Erythroblast (primary cell): ENCODE results near the gene EIF3K.
"Not testable (repeated sequence)": the region's sequence is repeated elsewhere in the genome, so short reads cannot be mapped to it uniquely, and the experiment has no call there.

Source experiments
- DNase-seq, 2 experiments: peaks; one replicate each; lab custom pipeline; 2025; lab: John Stamatoyannopoulos, UW
- GATA1 ChIP-seq: IDR thresholded peaks from 2 replicates; pipeline ENCODE4 v1.6.1; 2011; ENCODE audit warnings: low read depth, mild to moderate bottlenecking, control low read depth, low read length, moderate library complexity
- POLR2A ChIP-seq: IDR thresholded peaks from 2 replicates; pipeline ENCODE4 v1.6.1; 2011; ENCODE audit warnings: mild to moderate bottlenecking, low read length

The EIF3K gene, protein sequence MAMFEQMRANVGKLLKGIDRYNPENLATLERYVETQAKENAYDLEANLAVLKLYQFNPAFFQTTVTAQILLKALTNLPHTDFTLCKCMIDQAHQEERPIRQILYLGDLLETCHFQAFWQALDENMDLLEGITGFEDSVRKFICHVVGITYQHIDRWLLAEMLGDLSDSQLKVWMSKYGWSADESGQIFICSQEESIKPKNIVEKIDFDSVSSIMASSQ

DNA sequence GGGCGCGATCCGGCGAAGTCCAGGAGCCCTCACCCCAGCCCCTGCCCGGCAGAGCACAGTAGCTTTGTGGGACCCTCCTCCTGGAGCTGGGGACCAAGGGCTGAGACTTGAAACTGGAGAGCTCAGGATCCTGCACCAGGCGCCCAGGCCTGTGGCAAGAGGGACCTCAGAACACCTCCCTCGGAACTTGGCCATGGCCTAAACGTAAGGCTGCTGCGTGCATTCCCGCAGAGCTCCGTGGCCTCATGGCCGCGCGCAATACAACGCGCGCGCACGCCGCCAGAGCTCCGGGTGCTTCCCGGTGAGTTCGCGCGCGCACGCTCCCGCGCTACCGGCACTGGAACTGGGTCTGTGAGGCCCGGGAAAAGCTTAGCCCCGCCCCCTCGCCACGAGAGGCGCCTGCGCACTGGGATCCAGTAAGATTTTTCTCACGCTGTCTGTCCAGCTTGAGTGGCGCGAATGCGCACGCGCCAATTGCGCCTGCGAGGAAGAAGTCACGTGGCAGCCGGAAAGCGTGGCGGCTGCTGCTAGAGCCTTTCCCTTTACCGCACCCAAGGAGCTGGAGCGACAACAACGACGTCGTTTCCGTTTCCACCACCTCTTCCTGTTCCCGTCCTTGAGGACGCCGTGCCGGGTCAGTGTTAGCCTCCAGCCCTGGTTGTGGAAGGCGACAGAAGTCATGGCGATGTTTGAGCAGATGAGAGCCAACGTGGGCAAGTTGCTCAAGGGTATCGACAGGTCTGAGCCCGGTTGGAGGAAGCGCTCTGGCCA, at the start of gene EIF3K:
Gene EIF3K, plus strand, starts transcription at position 599 of the 771 bp plus-strand sequence. Its CDS starts 81 bp downstream, at position 680.
- peak; percentile 99 for DNase-seq
- TF ChIP-seq GATA1 (no peak), POLR2A (peak; percentile 91)

DNA sequence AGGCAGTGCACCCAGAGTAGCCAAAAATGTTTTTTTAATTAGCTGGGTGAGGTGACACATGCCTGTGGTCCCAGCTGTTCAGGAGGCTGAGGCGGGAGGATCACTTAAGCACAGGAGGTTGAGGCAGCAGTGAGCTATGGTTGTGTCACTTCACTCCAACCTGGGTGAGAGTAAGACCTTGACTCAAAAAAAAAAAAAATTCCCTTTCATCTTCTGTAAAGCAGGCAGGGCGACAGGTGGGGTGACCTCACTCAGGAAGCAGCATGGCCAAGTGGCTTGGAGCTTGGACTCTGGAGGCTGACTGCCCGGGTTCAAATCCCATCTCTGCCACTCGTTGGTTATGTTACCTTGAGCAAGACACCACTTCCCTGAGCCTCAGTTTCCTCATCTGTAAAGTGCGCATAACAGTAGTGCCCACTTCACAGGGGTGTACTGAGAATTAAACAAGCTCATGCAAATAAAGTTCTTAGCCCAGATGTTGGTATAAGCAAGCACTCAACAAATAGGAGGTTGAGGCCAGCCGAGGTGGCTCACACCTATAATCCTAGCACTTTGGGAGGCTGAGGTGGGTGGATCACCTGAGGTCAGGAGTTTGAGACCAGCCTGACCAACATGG, 49.5 kb upstream of the EIF3K start:
- no peak for DNase-seq
- TF ChIP-seq POLR2A: no peak
- no peak for TF ChIP-seq GATA1

DNA sequence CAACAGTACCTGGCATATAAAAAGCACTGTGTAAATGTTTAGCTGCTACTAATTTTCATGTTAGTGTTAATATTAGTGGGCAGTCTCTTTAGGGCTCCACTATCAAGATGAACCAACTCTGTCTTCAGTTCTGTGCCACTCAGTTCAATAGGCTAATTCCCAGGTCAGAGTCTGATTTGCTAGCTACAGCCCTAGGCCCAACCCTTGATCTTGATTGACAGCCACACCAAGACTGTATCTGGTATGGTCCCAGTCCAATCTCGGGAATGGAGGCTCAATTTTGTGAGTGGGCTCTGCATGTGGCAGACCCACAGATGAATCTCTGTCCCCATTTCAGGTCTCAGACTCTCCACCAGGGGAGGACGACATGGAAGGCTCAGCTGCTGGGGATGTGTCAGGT, 47.3 kb upstream of the EIF3K start:
- no peak for DNase-seq
- no peak for TF ChIP-seq GATA1
- no peak for TF ChIP-seq POLR2A

DNA sequence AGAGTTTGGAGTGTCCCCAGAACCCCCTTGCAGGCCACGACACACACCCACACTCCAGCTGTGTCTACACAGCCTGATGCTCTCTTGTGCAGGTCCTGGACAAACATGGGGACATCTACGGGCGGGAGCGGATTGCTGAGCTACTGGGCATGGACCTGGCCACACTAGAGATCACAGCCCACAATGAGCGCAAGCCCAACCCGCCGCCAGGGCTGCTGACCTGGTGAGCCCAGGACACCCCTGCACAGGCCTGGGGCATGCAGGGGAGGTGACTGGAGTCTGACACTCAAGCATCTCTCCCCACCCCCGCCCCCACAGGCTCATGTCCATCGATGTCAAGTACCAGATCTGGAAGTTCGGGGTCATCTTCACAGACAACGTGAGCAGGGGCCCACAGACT, 41.2 kb upstream of the EIF3K start:
- no peak for TF ChIP-seq GATA1
- TF ChIP-seq POLR2A: no peak

DNA sequence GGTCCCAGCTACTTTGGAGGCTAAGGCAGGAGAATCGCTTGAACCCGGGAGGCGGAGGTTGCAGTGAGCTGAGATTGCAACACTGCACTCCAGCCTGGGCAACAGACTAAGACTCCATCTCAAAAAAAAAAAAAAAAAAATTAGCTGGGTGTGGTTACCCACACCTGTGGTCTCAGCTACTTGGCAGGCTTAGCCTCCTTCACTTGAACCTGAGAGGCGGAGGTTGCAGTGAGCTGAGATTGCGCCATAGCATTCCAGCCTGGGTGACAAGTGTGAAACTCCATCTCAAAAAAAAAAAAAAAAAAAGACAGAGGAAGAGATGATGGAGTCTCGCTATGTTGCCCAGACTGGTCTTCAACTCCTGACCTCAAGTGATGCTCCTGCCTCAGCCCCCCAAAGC, 39.7 kb upstream of the EIF3K start:
- not testable (repeated sequence) for DNase-seq

More for the DNA sequence above, 41.2 kb upstream of the EIF3K start:
- DNase-seq: no peak

DNA sequence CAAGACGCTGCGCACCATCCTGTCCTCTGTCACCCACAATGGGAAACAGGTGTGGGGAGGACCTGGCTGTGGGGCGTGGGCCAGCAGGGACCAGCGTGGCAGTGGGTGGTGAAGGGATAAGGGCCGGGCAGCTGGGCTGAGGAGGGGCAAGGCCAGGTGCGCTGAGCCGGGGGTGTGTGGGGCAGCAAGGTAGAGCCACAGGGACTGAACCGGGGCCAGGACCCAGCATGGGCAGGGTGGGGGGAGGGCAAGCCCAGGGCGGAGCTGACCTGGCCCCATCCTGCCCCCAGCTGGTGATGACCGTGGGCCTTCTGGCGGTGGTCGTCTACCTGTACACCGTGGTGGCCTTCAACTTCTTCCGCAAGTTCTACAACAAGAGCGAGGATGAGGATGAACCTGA, 38.9 kb upstream of the EIF3K start:
- TF ChIP-seq GATA1: no peak
- TF ChIP-seq POLR2A: no peak
- no peak for DNase-seq

DNA sequence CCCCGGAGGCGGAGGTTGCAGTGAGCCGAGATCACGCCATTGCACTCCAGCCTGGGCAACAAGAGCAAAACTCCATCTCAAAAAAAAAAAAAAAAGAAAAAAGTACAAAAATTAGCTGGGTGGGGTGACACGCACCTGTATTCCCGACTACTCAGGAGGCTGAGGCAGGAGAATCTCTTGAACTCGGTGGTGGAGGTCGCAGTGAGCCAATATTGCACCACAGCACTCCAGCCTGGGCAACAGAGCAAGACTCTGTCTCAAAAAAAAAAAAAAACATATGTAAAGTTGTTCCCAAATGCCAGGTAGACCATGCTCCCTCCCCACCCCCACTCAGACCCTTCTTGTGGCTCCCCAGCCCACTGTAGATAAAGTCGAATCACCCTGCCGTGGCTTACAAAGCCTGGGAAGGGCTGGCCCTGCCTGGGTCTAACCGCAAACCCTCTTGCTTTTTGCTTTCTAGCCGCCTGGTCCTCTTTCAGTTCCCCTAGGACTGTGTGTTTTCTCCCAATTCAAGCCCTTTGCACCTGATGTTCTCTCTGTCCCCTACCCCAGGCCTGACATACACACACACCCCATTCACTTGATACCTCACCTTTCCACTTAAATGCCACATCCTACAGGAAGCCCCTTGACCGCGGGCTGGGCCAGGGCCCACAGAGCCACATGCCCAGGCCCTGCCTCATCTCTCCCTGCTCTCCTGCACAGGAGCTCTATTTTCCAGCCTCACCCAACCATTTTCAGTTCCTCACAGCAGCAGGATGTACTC, 35.6 kb upstream of the EIF3K start:
- no peak for DNase-seq
- TF ChIP-seq GATA1: no peak
- no peak for TF ChIP-seq POLR2A

DNA sequence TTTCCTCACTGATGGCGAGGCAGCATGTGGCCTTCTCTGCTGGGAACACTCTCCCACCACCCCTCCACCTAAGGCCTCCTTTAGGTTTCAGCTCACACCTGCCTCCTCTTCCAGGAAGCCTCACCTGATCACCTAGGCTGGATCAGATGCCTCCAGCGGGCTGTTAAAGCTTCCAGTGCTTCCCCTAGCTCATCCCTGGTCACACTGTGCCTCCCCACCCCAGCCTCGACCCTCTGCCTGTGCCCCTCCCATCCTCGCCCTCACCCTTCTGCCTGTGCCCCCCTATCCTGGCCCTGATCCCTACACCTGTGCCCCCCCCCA, 35.0 kb upstream of the EIF3K start:
- no peak for DNase-seq
- TF ChIP-seq GATA1 (no peak), POLR2A (no peak)

DNA sequence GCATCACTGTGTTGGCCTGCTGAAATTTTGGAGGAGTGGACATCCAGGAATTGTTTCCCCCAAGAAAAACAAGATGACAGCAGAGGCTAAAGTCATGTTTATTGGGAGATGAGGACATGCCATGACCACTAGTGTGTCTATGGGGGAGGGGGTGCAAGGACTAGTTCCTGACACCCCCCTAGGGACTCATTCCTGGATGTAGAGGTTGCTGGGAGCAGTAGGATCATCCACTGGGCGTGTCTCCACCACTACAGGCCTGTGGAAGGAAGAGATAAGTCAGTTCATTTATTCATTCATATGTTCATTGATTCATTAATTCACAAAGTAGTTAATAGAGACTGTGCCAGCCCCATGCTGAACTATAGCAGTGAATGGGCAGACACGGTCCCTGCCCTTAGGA, 31.4 kb upstream of the EIF3K start:
- no peak for TF ChIP-seq POLR2A
- TF ChIP-seq GATA1: no peak
- DNase-seq: no peak

DNA sequence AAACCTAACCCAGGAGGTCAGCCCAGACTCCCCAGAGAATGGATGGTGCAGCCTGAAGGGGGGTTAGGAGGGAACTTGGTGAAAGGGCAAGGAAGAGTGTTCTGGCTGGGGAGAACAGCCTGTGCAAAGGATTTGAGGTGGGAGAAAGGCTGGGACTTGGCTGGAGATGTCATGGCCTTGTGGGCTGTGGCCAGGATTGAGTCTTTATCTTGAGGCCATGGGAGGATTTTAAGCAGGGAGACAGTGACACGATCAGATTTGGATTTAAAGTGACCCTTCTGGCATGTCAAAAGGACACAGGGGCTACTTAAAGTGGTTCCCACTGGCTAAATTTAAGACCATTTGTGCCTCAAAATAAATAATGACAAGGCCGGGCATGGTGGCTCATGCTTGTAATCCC, 30.9 kb upstream of the EIF3K start:
- no peak for TF ChIP-seq POLR2A
- no peak for TF ChIP-seq GATA1
- DNase-seq: no peak

DNA sequence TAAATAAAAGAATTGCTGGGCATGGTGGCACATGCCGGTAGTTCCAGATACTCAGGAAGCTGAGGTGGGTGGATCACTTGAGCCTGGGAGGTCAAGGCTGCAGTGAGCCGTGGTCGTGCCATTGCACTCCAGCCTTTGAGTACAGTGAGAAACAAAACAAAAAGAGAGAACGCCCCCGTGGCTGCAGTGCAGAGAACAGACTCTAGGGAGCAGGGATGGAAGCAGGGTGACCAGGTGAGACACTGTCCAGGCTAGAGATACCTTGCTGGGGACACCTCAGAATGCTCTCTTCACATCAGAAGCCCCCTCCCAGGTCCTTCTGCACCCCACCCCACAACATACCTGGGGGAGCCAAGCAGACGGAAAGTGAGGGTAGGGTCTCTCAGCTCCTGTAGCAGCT, 26.0 kb upstream of the EIF3K start:
- TF ChIP-seq GATA1: no peak
- no peak for TF ChIP-seq POLR2A
- DNase-seq: no peak

DNA sequence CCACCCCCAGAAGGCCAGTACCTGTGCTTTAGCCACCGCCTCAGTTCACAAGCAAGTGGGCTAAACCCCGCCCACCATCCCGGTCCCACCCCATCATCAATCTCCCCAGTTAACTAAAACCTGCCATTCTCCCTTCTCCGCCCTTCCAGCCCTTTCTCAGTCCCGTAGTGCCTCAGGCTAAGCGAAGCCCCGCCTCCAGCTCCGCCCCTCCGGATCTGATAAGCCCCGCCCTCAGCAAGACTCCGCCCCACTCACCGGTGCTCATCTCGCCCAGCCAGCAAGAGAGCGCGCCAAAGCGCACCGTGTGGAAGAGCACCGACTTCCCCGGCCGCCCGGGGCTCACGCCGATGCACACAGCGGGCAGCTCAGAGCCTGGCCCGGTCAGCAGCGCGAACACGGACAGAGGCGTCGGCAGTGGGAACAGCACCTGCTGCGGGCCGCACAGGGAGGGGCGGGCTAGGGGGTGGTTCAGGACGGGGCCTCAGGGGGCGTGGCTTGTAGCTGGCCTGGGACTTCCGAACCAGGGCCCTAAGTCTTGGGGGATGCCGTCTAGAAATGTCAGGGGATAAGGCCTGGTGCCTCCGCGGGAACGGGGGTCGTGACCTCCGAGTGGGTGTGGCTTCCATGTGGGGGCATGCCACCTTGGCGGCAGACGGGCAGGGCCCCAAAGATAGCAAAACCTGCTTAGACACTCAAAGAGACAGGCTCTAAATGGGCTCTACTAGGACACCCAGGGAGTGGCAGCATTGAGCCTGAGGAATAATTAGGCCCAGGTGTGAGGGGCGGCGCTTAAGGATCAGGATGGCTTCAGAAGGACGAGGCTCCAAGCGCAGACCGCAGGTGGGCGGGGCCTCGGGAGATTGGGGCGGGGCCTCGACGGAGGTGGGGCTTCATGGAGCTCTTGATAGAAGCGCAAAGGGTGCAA, 22.7 kb upstream of the EIF3K start:
- peak; percentile 52 to 69 for DNase-seq
- TF ChIP-seq GATA1: no peak
- TF ChIP-seq POLR2A: no peak

DNA sequence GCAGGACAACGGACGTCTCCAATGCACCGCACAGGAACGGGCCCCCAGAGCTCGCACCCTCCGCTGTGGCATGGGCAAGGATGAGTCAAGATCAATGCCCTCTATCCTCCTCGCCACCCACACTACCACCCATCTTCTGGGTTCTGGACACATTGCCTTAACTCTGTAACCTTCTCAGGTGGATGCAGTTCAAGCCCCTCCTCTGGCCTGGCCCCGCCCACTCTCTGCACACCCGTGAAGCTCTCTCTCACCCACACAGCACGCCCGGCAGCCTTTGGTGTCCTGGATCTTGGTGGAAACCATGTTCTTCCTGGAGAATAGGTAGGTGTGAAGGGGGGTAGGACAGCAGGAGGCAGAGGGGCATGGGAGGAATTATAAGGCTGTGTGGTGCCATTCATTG, 21.9 kb upstream of the EIF3K start:
- no peak for DNase-seq
- no peak for TF ChIP-seq GATA1
- TF ChIP-seq POLR2A: no peak
